BLaER1 (cell line): Measurements from ENCODE around the gene IPPK.

Experiments
- H3K27ac ChIP-seq: shearing (Covaris generic); formaldehyde crosslinking; 2 replicates; pipeline ENCODE4 v1.8.1; 2022
- H3K27me3 ChIP-seq: shearing (Covaris generic); formaldehyde crosslinking; 2 replicates; pipeline ENCODE4 v1.8.1; 2022
- H3K36me3 ChIP-seq: shearing (Covaris generic); formaldehyde crosslinking; 2 replicates; pipeline ENCODE4 v1.8.1; 2022
- H3K4me1 ChIP-seq: shearing (Covaris generic); formaldehyde crosslinking; 2 replicates; pipeline ENCODE4 v1.8.1; 2022
- H3K4me2 ChIP-seq: shearing (Covaris generic); formaldehyde crosslinking; 2 replicates; pipeline ENCODE4 v1.8.1; 2022
- H3K4me3 ChIP-seq: shearing (Covaris generic); formaldehyde crosslinking; 2 replicates; pipeline ENCODE4 v1.8.1; 2022
- H3K9ac ChIP-seq: shearing (Covaris generic); formaldehyde crosslinking; 2 replicates; pipeline ENCODE4 v1.8.1; 2022
- H3K9me3 ChIP-seq: shearing (Covaris generic); formaldehyde crosslinking; 2 replicates; pipeline ENCODE4 v1.8.1; 2022
- H4K20me1 ChIP-seq: shearing (Covaris generic); formaldehyde crosslinking; 2 replicates; pipeline ENCODE4 v1.8.1; 2022
- Cebpa-rat ChIP-seq: shearing (Covaris generic); IDR thresholded peaks from 2 replicates; pipeline ENCODE4 v1.8.1; 2022

Gene IPPK

GRCh38 chr9:92617951-92618510, 51.9 kb downstream of the IPPK start:
- TF ChIP-seq Cebpa-rat = no peak
- no peak overlapping the region for H3K4me2 ChIP-seq
- peaks cover 11% of the 10 kb centered on the region for H3K4me1 ChIP-seq
- H3K9ac ChIP-seq = no peak overlapping the region
- H3K27me3 ChIP-seq = no peaks in the 10 kb centered on the region
- no peak overlapping the region for H3K27ac ChIP-seq
- peaks cover 79% of the 10 kb centered on the region for H3K36me3 ChIP-seq
- no peak overlapping the region for H3K4me3 ChIP-seq
- H3K9me3 ChIP-seq = no peaks in the 10 kb centered on the region
- H4K20me1 ChIP-seq = no peaks in the 10 kb centered on the region

GRCh38 chr9:92617195-92617813, 52.6 kb downstream of the IPPK start:
- peaks cover 87% of the 10 kb centered on the region for H3K36me3 ChIP-seq
- peaks cover 11% of the 10 kb centered on the region for H3K4me1 ChIP-seq
- no peak overlapping the region for H3K9ac ChIP-seq
- H3K4me3 ChIP-seq = no peak overlapping the region
- TF ChIP-seq Cebpa-rat = no peak
- H3K27ac ChIP-seq = no peak overlapping the region
- no peaks in the 10 kb centered on the region for H3K9me3 ChIP-seq
- no peaks in the 10 kb centered on the region for H3K27me3 ChIP-seq
- H4K20me1 ChIP-seq = no peaks in the 10 kb centered on the region
- no peak overlapping the region for H3K4me2 ChIP-seq

- Histone ChIP-seq H3K4me2 (no peak overlapping the region), H3K4me1 (peaks cover 11% of the 10 kb centered on the region), H4K20me1 (no peaks in the 10 kb centered on the region), H3K27ac (no peak overlapping the region), H3K36me3 (peaks cover 93% of the 10 kb centered on the region), H3K9ac (no peak overlapping the region), H3K4me3 (no peak overlapping the region), H3K9me3 (no peaks in the 10 kb centered on the region), H3K27me3 (no peaks in the 10 kb centered on the region)
- no peak for TF ChIP-seq Cebpa-rat
Measured at GRCh38 chr9:92616655-92617111, 53.2 kb downstream of the IPPK start.

- Histone ChIP-seq H3K9ac (no peak overlapping the region), H3K4me2 (peak overlapping the region; percentile 17; the same call in 1 of the 2 replicates), H3K36me3 (peaks cover 97% of the 10 kb centered on the region), H3K4me1 (peaks cover 11% of the 10 kb centered on the region), H3K27me3 (no peaks in the 10 kb centered on the region), H3K27ac (no peak overlapping the region), H3K9me3 (no peaks in the 10 kb centered on the region), H4K20me1 (no peaks in the 10 kb centered on the region), H3K4me3 (no peak overlapping the region)
- TF ChIP-seq Cebpa-rat = no peak
Measured at GRCh38 chr9:92616199-92616641, 53.7 kb downstream of the IPPK start.

GRCh38 chr9:92615790-92616189, 54.1 kb downstream of the IPPK start:
- Histone ChIP-seq H3K9me3 (no peaks in the 10 kb centered on the region), H3K27me3 (no peaks in the 10 kb centered on the region), H4K20me1 (no peaks in the 10 kb centered on the region), H3K36me3 (peaks cover 100% of the 10 kb centered on the region), H3K9ac (no peak overlapping the region), H3K4me1 (peaks cover 11% of the 10 kb centered on the region), H3K4me3 (no peak overlapping the region), H3K4me2 (peak overlapping the region; percentile 17; the same call in 1 of the 2 replicates), H3K27ac (no peak overlapping the region)
- TF ChIP-seq Cebpa-rat = no peak

- no peaks in the 10 kb centered on the region for H4K20me1 ChIP-seq
- no peak overlapping the region for H3K9ac ChIP-seq
- H3K27ac ChIP-seq = no peak overlapping the region
- peaks cover 11% of the 10 kb centered on the region for H3K4me1 ChIP-seq
- no peak overlapping the region for H3K4me3 ChIP-seq
- no peaks in the 10 kb centered on the region for H3K9me3 ChIP-seq
- TF ChIP-seq Cebpa-rat = no peak
- no peaks in the 10 kb centered on the region for H3K27me3 ChIP-seq
- H3K36me3 ChIP-seq = peaks cover 100% of the 10 kb centered on the region
- no peak overlapping the region for H3K4me2 ChIP-seq
Measured at GRCh38 chr9:92614763-92615461, 55.0 kb downstream of the IPPK start.

GRCh38 chr9:92614123-92614510, 55.8 kb downstream of the IPPK start:
- Histone ChIP-seq H3K27me3 (no peaks in the 10 kb centered on the region), H3K4me3 (no peak overlapping the region), H3K27ac (no peak overlapping the region), H3K36me3 (peaks cover 92% of the 10 kb centered on the region), H3K9me3 (no peaks in the 10 kb centered on the region), H3K4me1 (peaks cover 11% of the 10 kb centered on the region), H3K4me2 (no peak overlapping the region), H3K9ac (no peak overlapping the region), H4K20me1 (no peaks in the 10 kb centered on the region)
- TF ChIP-seq Cebpa-rat = no peak

- Histone ChIP-seq H3K9me3 (no peaks in the 10 kb centered on the region), H3K27ac (no peak overlapping the region), H3K4me2 (no peak overlapping the region), H4K20me1 (no peaks in the 10 kb centered on the region), H3K9ac (no peak overlapping the region), H3K27me3 (no peaks in the 10 kb centered on the region), H3K36me3 (peaks cover 85% of the 10 kb centered on the region), H3K4me3 (no peak overlapping the region), H3K4me1 (peaks cover 11% of the 10 kb centered on the region)
- TF ChIP-seq Cebpa-rat = no peak
Measured at GRCh38 chr9:92613268-92614122, 56.4 kb downstream of the IPPK start.

GRCh38 chr9:92612816-92613215, 57.1 kb downstream of the IPPK start:
- Histone ChIP-seq H3K4me3 (no peak overlapping the region), H3K9ac (no peak overlapping the region), H3K27ac (no peak overlapping the region), H3K36me3 (peaks cover 79% of the 10 kb centered on the region), H3K4me1 (peaks cover 11% of the 10 kb centered on the region), H3K27me3 (no peaks in the 10 kb centered on the region), H3K9me3 (no peaks in the 10 kb centered on the region), H3K4me2 (no peak overlapping the region), H4K20me1 (no peaks in the 10 kb centered on the region)
- TF ChIP-seq Cebpa-rat = no peak
